HG03097 (cell line): Measurements from ENCODE around the gene IL9.

ENCODE experiments used
- ATAC-seq: cut with Tn5 transposase; IDR thresholded peaks from one replicate; pipeline ENCODE4 v1.9.1; 2021; ENCODE audit not compliant: unreplicated experiment, low FRiP score

The IL9 gene

DNA sequence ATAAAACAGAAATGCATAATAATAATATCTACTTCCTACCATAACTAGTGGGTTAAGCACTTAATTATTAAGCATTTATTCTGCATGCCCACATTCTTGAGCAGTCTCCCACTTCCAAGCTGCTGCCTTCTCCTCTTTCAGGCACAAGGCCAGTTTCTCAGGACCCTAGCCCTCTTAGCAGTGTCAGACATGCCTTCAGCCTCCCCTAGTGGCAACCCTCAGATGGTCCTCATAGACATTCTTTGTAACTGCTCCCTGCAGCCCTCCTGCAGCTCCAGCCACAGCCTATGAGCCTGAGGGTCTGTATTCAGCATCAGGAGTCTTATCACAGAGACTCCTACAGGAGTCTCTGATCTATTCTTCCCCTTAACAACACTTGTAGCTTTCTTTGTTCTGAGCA, 3.9 kb downstream of the IL9 start:
- ATAC-seq: no peak

DNA sequence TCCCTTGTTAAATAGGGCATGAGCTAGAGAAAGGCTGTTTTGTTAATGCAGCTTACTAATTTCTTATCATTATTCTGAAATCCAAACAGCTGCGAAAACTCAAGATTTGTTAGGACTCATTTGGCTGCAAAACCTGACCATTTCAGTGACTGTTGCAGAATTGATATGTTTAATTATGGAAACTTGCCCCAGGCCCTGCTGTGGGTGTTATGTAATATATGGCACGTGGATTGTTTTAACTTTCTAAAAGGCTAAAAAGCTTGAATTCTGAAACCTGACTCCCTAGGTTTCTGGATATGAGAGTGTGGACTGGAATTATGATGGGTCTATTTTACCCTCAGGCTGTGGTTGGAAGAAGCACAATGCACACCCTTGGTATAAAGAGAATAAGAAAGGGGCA, 4.4 kb downstream of the IL9 start:
- no peak for ATAC-seq

DNA sequence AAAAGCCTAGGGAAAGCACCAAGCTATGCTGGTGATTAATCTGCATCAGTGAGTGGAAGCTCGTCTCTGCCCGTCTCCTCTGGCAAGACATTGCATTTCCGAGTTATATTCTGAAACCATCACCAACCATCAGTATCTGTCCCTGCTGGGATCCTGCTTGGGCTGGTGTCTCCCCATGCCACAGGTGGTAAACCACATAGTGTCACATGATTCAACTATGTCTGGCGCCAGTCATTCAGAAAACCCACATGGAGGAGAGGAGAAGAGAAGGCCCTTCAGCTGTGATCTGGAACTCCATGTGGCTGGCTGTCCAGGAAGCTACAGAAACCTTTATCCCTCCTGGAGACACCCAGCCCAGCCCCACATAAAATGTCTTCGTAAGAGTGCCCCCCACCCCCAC, 4.8 kb downstream of the IL9 start:
- peak; percentile 67 for ATAC-seq

DNA sequence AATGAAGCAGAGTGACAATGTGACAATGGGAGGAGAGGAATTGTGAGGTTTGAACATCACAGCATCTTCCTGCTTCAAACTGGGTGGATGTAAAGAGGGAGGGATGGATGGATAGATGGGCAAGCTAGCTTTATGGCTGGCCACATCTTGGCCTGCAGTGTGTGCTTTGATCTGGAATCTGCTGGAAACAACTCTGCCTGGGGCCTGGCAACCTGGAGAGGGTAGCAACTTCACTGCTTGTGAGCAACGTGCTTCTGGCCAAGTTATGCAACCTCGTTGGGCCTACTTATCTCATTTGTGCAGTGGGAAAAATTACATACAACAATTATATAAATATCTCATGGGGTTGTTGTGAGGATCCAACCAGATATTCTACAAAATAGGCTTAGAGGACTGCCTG, 5.3 kb downstream of the IL9 start:
- no peak for ATAC-seq

DNA sequence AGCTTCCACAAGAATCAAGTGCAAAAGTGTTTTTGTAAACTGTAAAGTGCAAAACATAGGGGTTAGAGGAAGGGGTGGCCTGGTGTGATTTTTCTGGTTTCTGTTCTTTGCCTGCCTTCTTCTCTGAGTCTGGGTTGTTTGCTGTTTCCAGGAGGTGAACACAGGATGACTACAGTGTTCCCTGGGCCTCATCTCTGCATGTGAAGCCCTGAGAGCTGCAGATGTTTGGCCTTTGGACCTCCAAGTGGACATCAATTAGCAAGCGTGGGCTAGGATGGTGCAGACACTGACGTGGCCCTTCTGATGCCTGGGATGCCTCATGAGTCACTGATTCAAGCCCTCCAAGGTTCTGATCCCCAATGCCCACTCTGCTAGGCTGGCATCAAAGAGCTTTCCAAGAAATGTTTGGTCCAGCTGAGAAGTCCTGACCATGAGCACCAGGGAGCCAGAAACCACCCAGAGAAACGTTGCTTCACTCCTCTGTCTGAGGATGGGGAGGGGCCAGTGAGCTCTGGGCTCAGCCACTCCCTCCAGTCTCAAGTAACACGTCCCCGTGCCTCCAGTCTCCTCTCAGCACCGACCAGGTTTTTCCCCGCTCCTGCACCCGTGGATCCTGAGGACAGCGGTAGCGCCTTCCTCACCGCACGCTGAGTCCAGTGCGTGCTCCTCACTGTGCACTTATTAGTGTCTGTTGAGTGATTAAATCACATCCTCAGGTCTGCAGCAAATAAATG, 7.6 kb downstream of the IL9 start:
- no peak for ATAC-seq

DNA sequence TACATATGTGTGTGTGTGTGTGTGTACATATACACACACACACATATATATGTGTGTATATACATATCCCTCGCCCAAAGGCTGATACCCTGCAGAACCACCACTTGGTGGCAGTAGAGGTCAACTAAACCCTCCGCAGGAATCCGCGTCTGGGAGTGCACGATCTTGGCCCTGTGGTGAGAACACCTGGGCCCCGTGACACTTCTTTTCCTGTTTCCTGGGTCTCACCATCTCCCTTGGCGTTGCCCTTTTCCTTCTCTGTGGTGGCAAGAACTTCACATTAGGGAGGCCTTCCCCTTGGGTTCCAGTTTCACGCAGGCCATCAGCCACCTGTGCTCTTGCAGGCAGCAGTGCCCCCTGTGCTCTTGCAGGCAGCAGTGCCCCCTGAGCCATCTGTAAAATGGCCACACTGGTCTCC, 8.2 kb downstream of the IL9 start:
- peak; percentile 86 for ATAC-seq

DNA sequence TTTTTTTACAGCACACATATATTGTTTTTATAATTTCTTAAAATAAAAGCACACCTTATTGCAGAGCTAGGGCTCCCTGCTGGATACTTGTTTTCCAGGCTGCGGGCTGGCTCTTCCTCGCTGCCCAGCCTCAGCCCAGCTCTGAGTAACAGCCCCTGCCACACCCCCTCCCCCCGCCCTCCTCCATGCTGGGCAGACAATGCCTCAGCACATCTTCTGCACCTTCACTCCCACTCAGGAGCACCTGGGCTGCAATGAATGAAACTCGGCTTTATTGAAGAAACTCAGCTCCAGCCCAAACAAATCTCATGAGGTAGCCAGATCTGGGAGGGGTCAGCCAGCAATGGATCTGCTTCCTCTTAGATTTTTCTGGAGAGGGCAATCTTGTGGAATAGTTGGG, 9.5 kb downstream of the IL9 start:
- no peak for ATAC-seq

DNA sequence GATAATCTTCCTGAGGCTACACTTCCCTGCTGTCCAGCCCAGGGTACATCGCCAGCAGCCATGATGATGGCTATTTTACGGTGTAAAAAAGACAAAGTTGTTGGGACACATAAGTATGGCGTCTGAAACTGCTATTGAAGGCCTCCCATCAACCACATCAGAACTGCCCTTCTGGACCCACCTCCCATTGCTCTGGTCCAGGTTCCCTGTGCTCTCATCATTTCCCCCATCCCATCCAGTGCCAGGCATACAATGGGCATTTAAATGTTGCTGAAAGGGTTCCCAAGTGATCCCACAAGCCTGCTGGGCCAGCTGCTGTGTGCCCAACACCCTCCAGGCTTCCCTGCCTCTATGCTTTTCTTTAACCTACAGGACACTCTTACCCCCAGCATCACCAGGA, 10.6 kb downstream of the IL9 start:
- no peak for ATAC-seq

DNA sequence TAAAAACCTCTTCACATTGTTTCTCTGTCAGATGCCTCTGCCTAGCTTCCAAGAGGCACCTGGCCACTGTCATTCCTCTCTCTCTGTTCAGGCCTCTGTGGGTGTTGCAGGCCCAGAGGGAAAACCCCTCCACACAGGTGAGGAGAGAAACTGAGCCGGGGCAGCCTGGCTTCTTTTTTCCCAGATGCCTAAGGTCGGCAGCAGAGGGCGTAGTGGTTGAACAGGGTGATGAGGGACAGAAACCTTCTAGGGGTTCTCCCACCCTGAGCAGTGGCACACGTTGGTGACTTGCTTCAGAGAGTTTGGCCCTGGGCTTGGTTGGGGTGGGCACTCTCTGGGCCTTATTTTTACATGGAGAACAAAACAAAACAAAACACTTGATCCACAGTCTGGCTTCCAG, 12.2 kb downstream of the IL9 start:
- no peak for ATAC-seq

DNA sequence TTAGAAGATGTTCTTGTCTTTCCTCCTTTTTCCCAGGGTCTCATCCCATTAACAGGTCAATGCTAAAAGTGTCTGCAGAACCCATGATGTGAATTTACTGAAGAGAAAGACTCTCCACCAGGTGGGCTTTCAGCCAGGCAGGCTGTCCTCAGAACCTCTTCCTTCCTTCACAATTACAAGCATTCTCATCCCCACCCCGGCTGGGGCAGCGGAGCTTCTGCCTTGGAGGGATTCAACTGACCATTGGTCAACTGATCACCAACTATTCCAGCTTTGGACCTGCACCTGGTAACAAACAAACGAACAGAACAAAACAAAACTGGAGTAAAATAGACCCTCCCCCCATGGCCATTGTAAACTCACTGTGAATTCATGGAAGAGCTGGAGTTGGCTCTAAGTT, 12.6 kb downstream of the IL9 start:
- no peak for ATAC-seq

DNA sequence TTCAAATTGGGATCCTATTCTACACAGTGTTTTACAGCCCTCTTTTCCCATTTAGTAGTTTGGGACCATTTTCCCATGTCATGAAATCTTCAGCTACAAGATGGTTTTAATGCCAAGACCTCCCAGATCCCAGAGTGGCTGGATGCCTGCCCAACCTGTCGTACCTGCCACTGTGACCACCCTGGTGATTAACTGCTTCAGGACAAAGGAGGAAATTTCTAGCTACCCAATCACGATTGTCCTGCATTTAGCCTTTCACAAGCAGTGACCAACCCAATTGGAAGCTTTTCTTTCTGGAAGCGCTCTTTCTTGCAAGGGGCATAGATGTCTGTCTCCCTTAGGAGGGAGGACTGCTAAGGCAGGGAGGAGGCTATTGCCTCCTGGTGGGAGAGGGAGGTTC, 13.8 kb downstream of the IL9 start:
- no peak for ATAC-seq

DNA sequence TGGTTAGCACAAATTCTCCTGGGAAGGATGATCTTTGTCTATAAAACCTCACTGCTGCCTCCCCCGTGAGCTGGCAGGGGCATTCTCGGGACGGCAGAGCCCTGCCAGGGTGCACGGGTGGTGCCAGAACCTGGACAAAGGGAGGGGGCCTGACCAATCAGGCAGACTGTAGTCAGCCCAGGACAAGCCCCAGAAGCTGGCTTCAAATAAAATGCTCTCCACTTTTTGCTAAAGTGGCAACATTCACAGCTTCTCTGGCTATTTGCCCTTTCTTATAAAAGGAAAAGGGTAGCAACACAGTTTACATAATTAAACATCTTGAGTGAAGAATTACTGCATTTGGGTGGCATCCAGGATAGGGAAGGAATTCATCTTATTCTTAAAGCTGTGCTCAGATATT, 14.4 kb downstream of the IL9 start:
- ATAC-seq: no peak

DNA sequence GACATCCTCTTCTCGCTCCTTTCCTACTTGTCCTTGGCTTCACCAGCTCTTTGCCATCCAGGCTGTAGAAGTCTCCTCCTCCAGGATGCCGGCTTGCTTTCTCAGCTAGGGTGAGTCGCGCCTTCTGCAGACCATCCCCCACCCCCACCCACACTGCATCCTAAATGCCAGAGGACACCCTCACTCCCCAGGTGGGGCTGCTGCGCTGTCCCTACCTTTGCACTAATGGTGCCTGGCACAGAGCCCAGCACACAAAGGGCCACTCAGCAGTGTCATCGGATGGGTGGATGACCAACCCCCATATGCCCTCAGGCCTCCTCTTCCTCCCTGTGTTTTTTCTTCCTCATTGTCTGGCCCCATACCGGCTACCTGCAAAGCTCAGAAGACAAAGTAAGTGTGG, 14.8 kb downstream of the IL9 start:
- no peak for ATAC-seq

DNA sequence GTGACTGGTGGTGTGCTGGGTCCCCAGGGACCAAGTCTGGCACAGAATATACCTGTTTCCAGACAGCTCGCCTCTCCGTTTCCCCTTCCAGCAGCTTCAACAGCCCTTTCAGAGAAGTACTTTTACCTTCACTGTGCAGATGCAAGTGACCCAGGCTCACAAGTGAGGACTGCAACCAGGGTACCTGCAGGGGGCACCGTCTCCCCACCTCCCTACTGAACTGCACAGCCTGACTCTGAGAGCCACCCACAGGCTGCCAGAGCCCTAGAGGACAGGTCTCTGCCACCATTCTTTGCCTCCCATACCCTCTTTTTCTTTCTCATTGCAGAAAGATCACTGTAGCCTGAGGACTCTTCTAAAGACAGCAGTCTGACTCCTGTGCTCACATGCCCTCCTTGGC, 15.4 kb downstream of the IL9 start:
- no peak for ATAC-seq

DNA sequence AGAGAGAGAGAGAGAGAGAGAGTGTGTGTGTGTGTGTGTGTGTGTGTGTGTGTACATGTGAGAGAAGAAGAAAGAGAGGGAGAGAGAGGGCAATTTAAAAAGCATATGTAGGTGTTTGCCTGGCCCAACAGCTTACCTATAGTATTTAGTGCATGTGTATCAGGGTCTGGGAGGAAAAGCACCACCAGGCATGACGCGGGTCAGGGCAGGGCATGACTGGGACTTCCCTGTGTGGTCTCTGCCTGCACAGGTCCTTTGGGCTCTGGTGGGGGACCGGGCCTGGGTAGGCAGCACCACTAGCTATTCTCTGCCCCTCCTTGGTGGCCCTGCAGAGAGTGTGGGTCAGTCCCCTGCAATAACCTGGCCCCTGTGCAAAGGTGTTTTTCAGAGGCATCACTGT, 16.1 kb downstream of the IL9 start:
- ATAC-seq: no peak

DNA sequence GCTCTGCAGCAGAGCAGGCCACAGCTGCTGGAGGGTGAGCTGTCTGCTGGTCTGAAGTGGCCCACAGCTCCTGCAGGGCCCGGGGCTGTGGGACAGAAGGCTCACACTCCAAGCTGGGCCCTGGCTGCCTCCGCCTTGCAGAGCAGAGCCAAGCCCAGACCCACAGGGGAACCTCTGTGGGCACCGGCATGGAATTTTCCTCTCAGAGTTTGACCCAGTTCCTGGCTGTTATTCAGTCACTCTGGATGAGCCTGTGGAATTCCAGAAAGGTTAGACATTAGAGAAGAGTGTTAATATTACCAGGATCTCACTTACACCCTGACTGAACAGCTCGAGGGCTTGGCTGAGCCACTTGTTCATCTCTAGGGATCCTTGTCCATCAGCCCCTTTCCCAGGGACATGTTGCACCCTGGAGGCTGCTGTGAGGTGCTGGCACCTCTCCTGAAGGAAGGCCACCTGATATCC, 17.5 kb downstream of the IL9 start:
- no peak for ATAC-seq

DNA sequence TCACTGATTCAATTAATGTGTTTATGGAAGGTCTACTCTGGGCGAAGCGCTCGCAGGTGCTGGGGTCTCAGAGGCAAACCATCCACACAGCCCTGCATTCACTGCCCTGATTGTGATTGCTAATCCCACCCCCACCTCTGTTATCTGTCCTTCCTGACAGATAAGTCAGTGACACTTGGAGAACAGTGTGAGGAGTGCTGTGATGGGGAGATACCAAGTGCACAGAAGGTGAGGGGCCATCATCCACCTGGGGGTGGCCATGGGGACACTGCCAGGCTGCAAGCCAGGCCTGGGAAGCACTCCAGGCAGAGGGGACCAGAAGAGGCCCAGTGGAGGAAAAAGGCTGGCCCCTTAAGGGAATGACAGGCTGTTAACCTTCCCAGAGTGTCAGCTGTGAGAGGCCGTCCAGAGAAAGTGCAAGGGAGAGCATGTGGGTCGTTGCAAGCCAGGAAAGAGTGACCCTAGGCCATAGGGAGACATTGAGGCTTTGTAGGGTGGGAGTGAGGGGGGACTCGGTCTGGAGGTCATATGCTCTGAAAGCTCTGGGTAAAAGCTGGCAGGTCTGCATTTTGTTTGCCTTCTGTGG, 18.0 kb downstream of the IL9 start:
- no peak for ATAC-seq

DNA sequence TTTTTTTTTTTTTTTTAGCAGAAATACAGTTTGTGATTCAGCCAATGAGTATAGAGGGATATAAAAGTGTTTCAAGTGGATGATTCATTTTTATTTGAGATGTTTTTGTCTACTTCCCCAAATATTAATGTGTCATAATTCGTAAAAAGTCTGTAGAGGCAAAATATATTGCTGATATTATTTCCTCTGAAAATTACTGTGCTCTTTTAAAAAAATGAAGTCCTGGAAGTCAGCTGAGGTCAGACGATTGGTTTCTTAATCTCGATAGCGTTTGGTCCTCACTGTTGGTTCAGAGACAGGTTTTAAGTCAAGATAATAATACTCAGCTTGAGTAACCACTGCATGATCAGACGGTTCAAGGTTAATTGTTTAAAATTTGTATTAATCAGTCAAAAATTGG, 19.5 kb downstream of the IL9 start:
- ATAC-seq: no peak

DNA sequence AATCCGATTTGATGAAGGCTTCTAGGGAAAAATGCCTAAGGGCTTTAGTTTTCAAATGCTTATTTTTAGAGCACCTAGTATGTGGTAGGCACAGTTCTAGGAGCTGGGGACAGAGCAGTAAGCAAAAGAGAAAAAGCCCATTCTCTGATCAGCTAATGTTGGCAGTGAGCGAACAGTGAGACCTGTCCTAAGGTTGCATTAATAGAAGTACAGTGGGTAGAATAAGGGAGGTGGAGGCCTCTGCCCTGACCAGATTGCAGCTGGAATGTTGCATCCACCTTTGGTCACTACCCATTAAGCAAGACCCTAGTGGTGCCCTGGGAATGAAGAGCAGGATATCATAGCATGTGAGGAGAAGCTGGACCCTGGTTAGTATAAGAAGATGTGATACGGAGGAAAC, 20.1 kb downstream of the IL9 start:
- no peak for ATAC-seq

DNA sequence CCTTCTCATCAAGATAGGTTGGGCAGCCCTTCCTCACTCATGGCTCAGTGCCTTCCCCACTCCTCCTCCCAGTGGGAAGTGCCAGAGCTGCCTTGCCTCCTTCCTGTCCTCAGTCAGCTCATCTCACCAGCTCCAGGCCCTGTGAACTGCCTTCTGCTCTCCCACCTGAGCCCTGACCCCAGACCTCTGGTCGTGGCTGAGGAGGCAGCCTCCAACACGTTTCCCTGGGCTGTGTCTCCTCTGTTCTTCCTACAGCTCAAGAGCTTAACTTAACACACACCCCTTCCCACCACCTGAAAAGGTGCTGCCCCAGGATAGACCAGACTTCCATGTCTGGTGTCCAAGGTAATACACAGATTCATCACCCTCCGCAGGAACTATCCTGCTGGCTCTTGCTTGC, 21.2 kb downstream of the IL9 start:
- ATAC-seq: no peak

DNA sequence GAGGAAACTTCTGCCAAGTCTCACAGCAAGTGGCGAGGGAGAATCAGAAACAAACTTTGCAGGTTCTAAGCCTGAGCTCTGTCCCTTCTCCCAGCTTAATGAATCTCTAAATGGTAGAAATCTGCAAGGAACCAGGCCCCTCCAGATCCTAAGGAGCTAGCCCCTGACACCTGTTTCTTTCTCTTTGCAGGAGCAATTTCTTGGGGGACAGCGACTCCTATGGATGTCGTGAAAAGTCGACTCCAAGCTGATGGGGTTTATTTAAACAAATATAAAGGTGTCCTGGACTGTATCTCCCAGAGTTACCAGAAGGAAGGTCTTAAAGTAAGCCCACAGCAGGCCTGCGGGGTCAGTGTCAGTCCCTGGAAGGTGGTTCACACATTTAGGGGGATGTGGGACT, 21.8 kb downstream of the IL9 start:
- ATAC-seq: no peak

DNA sequence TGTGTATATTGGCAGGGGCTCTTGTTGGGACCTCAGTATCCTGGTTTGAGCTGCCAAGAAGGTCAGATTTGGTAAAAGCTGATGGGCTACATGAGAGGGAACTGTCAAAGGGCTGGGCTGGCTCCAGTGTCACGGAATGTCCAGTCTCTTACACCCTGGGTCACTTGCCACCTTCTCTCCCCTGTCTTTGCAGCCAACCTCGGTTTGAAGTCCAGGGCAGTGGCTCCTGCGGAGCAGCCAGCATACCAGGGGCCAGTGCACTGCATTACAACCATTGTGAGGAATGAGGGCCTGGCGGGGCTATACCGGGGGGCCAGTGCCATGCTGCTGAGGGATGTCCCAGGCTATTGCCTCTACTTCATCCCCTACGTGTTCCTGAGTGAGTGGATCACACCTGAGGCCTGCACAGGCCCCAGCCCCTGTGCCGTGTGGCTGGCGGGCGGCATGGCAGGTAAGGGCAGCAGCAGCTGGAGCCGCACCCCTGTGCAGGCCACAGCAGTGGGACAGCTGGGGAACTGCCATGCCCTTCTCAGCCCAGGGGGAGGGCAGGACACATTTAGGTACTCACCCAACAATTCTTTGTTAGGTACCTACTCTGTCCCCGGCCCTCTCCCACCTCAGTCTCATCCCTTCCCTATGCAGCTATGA, 24.2 kb downstream of the IL9 start:
- ATAC-seq: no peak
